ENCODE data around the gene PIK3CD. TPM values are rescaled to one million over a fixed set of nuclear protein-coding genes. Genes with fewer than 3 reads are reported as not detected.
"Not testable (repeated sequence)": the region's sequence is repeated elsewhere in the genome, so short reads cannot be mapped to it uniquely, and the experiment has no call there.

PIK3CD gene
- total RNA-seq, 1 experiment from 2014 or later: 23.1 TPM

DNA sequence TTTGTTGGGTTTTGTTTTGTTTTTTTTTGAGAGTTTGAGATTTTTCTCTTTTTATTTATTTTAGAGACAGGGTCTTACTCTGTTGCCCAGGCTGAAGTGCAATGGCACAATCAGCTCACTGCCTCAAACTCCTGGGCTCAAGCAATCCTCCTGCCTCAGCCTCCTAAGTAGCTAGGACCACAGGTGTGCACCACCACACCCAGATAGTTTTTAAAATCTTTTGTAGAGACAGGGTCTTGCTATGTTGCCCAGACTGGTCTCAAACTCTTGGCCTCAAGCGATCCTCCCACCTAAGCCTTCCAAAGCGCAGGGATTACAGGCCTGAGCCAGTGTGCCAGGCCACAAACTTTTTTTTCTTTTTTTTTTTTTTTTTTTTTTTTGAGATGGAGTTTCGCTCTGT, 26.5 kb upstream of the PIK3CD start:
- DNase-seq (ENCODE audit: low spot score); H3K4me3 Mint-ChIP-seq; H3K4me1 Mint-ChIP-seq; H3K27ac Mint-ChIP-seq; POLR2A ChIA-PET; ATAC-seq; H3K36me3 Mint-ChIP-seq; H3K9me3 Mint-ChIP-seq: not testable (repeated sequence)
- CTCF ChIA-PET: interaction anchor here (0.6 to 6.8 kb wide), 5 partner anchors 9 to 677 kb away, joined by 3 to 63 read pairs (median 3); no protein-coding TSS in a partner anchor
- TF ChIP-seq ZNF121 (CRISPR knock-in tag; IDR thresholded peaks at IDR 0.05): 0 out of 2 replicates have a peak, but pooled peaks have one; percentile 57
- peaks cover 19% of the 10 kb centered on the region for H3K27me3 Mint-ChIP-seq (ENCODE audit: low read depth)

DNA sequence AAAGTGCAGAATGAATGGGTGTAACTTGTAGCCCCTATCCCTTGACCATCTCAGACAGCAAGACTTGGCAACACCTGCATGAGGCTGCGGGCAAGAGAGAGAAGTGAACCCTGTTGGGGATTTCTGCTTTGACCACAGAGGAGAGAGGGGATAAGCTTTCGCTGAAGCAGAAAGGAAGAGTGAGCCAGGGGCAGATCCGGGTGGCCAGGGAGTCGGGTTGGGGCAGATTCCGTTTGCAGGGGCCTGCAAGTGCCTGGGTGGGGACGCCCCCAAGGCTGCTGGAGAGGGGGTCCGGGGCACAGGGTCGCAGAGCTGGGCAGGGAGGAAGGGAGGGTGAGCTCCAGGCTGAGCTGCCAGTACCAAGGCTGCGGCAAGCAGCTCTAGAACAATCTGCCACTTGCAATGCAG, 25.3 kb upstream of the PIK3CD start:
- H3K4me3 Mint-ChIP-seq: no peak overlapping the region
- ChIA-PET CTCF (interaction anchor here (1.0 to 6.8 kb wide), 13 partner anchors 10 to 233 kb away, joined by 3 to 73 read pairs (median 5); partner anchors contain the start of gene PIK3CD), POLR2A (no interaction called here)
- TF ChIP-seq ATF1 (CRISPR knock-in tag; IDR thresholded peaks at IDR 0.05) (no peak), NFE2L1 (CRISPR knock-in tag; IDR thresholded peaks at IDR 0.05) (no peak), CREM (CRISPR knock-in tag; IDR thresholded peaks at IDR 0.05) (no peak), MXD4 (CRISPR knock-in tag; IDR thresholded peaks at IDR 0.05; ENCODE audit: borderline replicate concordance) (no peak), CBFB (CRISPR knock-in tag; IDR thresholded peaks at IDR 0.05; ENCODE audit: low read depth) (no peak), ZNF263 (CRISPR knock-in tag; IDR thresholded peaks at IDR 0.05; ENCODE audit: low read depth) (no peak), MYBL2 (CRISPR knock-in tag; IDR thresholded peaks at IDR 0.05) (no peak), ZNF416 (CRISPR knock-in tag; IDR thresholded peaks at IDR 0.05) (no peak), SOX15 (CRISPR knock-in tag; IDR thresholded peaks at IDR 0.05) (no peak)
- TF ChIP-seq, protein P1, sequence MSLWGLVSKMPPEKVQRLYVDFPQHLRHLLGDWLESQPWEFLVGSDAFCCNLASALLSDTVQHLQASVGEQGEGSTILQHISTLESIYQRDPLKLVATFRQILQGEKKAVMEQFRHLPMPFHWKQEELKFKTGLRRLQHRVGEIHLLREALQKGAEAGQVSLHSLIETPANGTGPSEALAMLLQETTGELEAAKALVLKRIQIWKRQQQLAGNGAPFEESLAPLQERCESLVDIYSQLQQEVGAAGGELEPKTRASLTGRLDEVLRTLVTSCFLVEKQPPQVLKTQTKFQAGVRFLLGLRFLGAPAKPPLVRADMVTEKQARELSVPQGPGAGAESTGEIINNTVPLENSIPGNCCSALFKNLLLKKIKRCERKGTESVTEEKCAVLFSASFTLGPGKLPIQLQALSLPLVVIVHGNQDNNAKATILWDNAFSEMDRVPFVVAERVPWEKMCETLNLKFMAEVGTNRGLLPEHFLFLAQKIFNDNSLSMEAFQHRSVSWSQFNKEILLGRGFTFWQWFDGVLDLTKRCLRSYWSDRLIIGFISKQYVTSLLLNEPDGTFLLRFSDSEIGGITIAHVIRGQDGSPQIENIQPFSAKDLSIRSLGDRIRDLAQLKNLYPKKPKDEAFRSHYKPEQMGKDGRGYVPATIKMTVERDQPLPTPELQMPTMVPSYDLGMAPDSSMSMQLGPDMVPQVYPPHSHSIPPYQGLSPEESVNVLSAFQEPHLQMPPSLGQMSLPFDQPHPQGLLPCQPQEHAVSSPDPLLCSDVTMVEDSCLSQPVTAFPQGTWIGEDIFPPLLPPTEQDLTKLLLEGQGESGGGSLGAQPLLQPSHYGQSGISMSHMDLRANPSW (CRISPR knock-in tag; conservative IDR thresholded peaks at IDR 0.05; ENCODE audit: low read depth): no peak
- TF ChIP-seq, protein P2, sequence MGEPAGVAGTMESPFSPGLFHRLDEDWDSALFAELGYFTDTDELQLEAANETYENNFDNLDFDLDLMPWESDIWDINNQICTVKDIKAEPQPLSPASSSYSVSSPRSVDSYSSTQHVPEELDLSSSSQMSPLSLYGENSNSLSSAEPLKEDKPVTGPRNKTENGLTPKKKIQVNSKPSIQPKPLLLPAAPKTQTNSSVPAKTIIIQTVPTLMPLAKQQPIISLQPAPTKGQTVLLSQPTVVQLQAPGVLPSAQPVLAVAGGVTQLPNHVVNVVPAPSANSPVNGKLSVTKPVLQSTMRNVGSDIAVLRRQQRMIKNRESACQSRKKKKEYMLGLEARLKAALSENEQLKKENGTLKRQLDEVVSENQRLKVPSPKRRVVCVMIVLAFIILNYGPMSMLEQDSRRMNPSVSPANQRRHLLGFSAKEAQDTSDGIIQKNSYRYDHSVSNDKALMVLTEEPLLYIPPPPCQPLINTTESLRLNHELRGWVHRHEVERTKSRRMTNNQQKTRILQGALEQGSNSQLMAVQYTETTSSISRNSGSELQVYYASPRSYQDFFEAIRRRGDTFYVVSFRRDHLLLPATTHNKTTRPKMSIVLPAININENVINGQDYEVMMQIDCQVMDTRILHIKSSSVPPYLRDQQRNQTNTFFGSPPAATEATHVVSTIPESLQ (CRISPR knock-in tag; IDR thresholded peaks at IDR 0.05): no peak
- peaks cover 5% of the 10 kb centered on the region for H3K4me1 Mint-ChIP-seq
- DNase-seq (ENCODE audit: low spot score) (no peak), ATAC-seq (no peak)
- no peak overlapping the region for H3K27ac Mint-ChIP-seq
- no peaks in the 10 kb centered on the region for H3K9me3 Mint-ChIP-seq
- H3K36me3 Mint-ChIP-seq: no peaks in the 10 kb centered on the region
- H3K27me3 Mint-ChIP-seq (ENCODE audit: low read depth): peaks cover 19% of the 10 kb centered on the region

DNA sequence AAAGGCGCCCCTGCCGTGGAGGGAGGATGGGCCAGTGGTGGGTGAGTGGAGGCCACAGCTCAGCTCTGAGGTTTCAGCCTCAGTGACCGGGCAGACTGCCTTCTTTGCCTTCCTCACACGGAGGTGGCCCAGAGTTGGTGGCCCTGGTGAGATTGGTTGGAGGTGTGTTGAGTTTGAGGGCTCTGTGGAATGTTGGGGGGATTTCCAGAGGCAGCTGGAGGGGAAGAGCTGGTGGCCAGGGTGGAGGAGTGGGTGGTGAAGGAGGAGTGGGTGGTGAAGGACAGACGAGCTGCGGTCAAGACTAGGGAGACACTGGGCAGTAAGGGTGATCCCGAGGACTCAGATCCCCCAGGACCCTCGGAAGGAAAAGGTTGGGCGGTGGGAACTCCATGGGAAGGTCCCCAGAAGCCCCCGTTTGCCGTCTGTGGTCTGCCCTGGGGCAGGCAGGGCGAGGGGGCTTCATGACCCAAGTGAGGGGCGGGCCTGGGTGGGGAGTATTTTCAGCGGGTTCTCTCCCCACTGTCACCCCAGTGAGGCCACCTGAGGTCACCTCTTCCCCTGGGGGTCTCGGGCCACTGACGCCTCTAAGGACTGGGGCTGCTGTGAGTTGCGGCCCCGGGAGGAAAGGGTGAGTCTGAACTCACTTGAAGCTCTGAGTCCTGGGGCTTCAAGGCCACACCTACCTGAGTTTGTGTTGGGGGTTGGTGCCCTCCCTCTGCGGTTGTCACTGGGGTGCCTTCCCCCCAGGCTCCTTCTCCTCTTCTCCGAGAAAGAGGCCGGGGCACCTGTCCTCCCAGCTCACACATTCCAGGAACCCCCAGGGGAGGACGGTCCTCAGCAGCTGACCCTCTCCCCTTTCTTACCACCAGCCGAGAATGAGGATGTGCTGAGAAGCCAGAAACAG, 22.7 kb upstream of the PIK3CD start:
- POLR2A ChIA-PET: no interaction called here
- H3K4me1 Mint-ChIP-seq: peaks cover 5% of the 10 kb centered on the region
- TF ChIP-seq, protein P1 (CRISPR knock-in tag; conservative IDR thresholded peaks at IDR 0.05; ENCODE audit: low read depth): no peak
- TF ChIP-seq ZBTB21 (CRISPR knock-in tag; IDR thresholded peaks at IDR 0.05; ENCODE audit: borderline replicate concordance) (no peak), NFE2L1 (CRISPR knock-in tag; IDR thresholded peaks at IDR 0.05) (no peak), EMX1 (CRISPR knock-in tag; IDR thresholded peaks at IDR 0.05) (no peak), ZNF423 (CRISPR knock-in tag; IDR thresholded peaks at IDR 0.05) (peak; percentile 53), ATF1 (CRISPR knock-in tag; IDR thresholded peaks at IDR 0.05) (no peak)
- TF ChIP-seq, protein P3, sequence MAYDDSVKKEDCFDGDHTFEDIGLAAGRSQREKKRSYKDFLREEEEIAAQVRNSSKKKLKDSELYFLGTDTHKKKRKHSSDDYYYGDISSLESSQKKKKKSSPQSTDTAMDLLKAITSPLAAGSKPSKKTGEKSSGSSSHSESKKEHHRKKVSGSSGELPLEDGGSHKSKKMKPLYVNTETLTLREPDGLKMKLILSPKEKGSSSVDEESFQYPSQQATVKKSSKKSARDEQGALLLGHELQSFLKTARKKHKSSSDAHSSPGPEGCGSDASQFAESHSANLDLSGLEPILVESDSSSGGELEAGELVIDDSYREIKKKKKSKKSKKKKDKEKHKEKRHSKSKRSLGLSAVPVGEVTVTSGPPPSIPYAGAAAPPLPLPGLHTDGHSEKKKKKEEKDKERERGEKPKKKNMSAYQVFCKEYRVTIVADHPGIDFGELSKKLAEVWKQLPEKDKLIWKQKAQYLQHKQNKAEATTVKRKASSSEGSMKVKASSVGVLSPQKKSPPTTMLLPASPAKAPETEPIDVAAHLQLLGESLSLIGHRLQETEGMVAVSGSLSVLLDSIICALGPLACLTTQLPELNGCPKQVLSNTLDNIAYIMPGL (CRISPR knock-in tag; IDR thresholded peaks at IDR 0.05): no peak
- TF ChIP-seq, protein P4, sequence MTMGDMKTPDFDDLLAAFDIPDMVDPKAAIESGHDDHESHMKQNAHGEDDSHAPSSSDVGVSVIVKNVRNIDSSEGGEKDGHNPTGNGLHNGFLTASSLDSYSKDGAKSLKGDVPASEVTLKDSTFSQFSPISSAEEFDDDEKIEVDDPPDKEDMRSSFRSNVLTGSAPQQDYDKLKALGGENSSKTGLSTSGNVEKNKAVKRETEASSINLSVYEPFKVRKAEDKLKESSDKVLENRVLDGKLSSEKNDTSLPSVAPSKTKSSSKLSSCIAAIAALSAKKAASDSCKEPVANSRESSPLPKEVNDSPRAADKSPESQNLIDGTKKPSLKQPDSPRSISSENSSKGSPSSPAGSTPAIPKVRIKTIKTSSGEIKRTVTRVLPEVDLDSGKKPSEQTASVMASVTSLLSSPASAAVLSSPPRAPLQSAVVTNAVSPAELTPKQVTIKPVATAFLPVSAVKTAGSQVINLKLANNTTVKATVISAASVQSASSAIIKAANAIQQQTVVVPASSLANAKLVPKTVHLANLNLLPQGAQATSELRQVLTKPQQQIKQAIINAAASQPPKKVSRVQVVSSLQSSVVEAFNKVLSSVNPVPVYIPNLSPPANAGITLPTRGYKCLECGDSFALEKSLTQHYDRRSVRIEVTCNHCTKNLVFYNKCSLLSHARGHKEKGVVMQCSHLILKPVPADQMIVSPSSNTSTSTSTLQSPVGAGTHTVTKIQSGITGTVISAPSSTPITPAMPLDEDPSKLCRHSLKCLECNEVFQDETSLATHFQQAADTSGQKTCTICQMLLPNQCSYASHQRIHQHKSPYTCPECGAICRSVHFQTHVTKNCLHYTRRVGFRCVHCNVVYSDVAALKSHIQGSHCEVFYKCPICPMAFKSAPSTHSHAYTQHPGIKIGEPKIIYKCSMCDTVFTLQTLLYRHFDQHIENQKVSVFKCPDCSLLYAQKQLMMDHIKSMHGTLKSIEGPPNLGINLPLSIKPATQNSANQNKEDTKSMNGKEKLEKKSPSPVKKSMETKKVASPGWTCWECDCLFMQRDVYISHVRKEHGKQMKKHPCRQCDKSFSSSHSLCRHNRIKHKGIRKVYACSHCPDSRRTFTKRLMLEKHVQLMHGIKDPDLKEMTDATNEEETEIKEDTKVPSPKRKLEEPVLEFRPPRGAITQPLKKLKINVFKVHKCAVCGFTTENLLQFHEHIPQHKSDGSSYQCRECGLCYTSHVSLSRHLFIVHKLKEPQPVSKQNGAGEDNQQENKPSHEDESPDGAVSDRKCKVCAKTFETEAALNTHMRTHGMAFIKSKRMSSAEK (CRISPR knock-in tag; IDR thresholded peaks at IDR 0.05; ENCODE audit: borderline replicate concordance): no peak

More for the DNA sequence above, 22.7 kb upstream of the PIK3CD start:
- ATAC-seq: no peak
- peaks cover 19% of the 10 kb centered on the region for H3K27me3 Mint-ChIP-seq (ENCODE audit: low read depth)
- H3K9me3 Mint-ChIP-seq: no peaks in the 10 kb centered on the region
- no peak overlapping the region for H3K27ac Mint-ChIP-seq
- CTCF ChIA-PET: interaction anchor here (0.5 to 6.8 kb wide), 12 partner anchors 11 to 221 kb away, joined by 3 to 73 read pairs (median 7); partner anchors contain the start of gene PIK3CD
- DNase-seq (ENCODE audit: low spot score): no peak
- H3K4me3 Mint-ChIP-seq: no peak overlapping the region
- no peaks in the 10 kb centered on the region for H3K36me3 Mint-ChIP-seq
